H9 (cell line): ENCODE data around the gene SRGAP2C. TPM values are rescaled to one million over a fixed set of nuclear protein-coding genes. Genes with fewer than 3 reads are reported as not detected.
"Not testable (repeated sequence)": the region's sequence is repeated elsewhere in the genome, so short reads cannot be mapped to it uniquely, and the experiment has no call there.

ENCODE experiments used
- DNase-seq: peaks from one replicate; pipeline ENCODE4 v3.0.0-alpha.2; 2017
- H2AFZ ChIP-seq: one replicate; pipeline ENCODE4 v1.6.1; 2013; ENCODE audit warnings: mild to moderate bottlenecking, low read length, control low read depth, moderate library complexity
- H2AK5ac ChIP-seq: 2 replicates; pipeline ENCODE4 v1.6.1; 2013; ENCODE audit warnings: low read length, control low read depth, mixed read lengths; ENCODE audit not compliant: insufficient read length
- H2BK120ac ChIP-seq: one replicate; pipeline ENCODE4 v1.6.1; 2013; ENCODE audit warnings: low read depth, mild to moderate bottlenecking, low read length, control low read depth, inconsistent platforms; ENCODE audit not compliant: poor library complexity, severe bottlenecking
- H2BK12ac ChIP-seq: 2 replicates; pipeline ENCODE4 v1.6.1; 2013; ENCODE audit warnings: low read length, control low read depth, mixed read lengths, low read depth; ENCODE audit not compliant: insufficient read length
- H2BK15ac ChIP-seq: 2 replicates; pipeline ENCODE4 v1.6.1; 2013; ENCODE audit warnings: low read depth, low read length, control low read depth
- H2BK20ac ChIP-seq: one replicate; pipeline ENCODE4 v1.6.1; 2013; ENCODE audit warnings: low read depth, mild to moderate bottlenecking, low read length, control low read depth, inconsistent platforms; ENCODE audit not compliant: poor library complexity, severe bottlenecking
- H2BK5ac ChIP-seq: 2 replicates; pipeline ENCODE4 v1.6.1; 2013; ENCODE audit warnings: low read length, control low read depth, mixed read lengths; ENCODE audit not compliant: insufficient read length
- H3K14ac ChIP-seq: 2 replicates; pipeline ENCODE4 v1.6.1; 2013; ENCODE audit warnings: low read length, control low read depth; ENCODE audit not compliant: insufficient read depth
- H3K18ac ChIP-seq: 2 replicates; pipeline ENCODE4 v1.6.1; 2013; ENCODE audit warnings: low read depth, mild to moderate bottlenecking, mixed read lengths, low read length, control low read depth; ENCODE audit not compliant: insufficient read length
- H3K23ac ChIP-seq: 2 replicates; pipeline ENCODE4 v1.6.1; 2013; ENCODE audit warnings: low read length, control low read depth, mixed read lengths, low read depth; ENCODE audit not compliant: insufficient read length
- H3K23me2 ChIP-seq: 2 replicates; pipeline ENCODE4 v1.6.1; 2013; ENCODE audit warnings: low read depth, mild to moderate bottlenecking, mixed read lengths, low read length, control low read depth; ENCODE audit not compliant: insufficient read length, poor library complexity, severe bottlenecking
- H3K27ac ChIP-seq: 2 replicates; pipeline ENCODE4 v1.5.1; 2013; ENCODE audit warnings: low read length, control low read depth, mixed read lengths, low read depth; ENCODE audit not compliant: insufficient read length
- H3K27me3 ChIP-seq: 2 replicates; pipeline ENCODE4 v1.6.1; 2013; ENCODE audit warnings: low read length, control low read depth, inconsistent platforms; ENCODE audit not compliant: insufficient read depth
- H3K4ac ChIP-seq: 2 replicates; pipeline ENCODE4 v1.6.1; 2013; ENCODE audit warnings: low read depth, mild to moderate bottlenecking, control low read depth, inconsistent platforms, low read length, moderate library complexity
- H3K4me1 ChIP-seq: 2 replicates; pipeline ENCODE4 v1.6.1; 2013; ENCODE audit warnings: low read length, control low read depth, inconsistent platforms; ENCODE audit not compliant: insufficient read depth
- H3K4me2 ChIP-seq: 2 replicates; pipeline ENCODE4 v1.6.1; 2013; ENCODE audit warnings: low read length, control low read depth, mixed read lengths; ENCODE audit not compliant: insufficient read length, insufficient read depth
- H3K56ac ChIP-seq: 2 replicates; pipeline ENCODE4 v1.6.1; 2013; ENCODE audit warnings: low read depth, mild to moderate bottlenecking, mixed read lengths, low read length, control low read depth; ENCODE audit not compliant: insufficient read length
- H3K79me1 ChIP-seq: 2 replicates; pipeline ENCODE4 v1.6.1; 2013; ENCODE audit warnings: low read depth, mild to moderate bottlenecking, moderate library complexity, low read length, control low read depth, inconsistent platforms; ENCODE audit not compliant: insufficient read depth, poor library complexity, severe bottlenecking
- H3K79me2 ChIP-seq: 2 replicates; pipeline ENCODE4 v1.6.1; 2013; ENCODE audit warnings: low read length, control low read depth, inconsistent platforms; ENCODE audit not compliant: insufficient read depth
- H3K9ac ChIP-seq: 2 replicates; pipeline ENCODE4 v1.6.1; 2013; ENCODE audit warnings: low read length, control low read depth, mixed read lengths; ENCODE audit not compliant: insufficient read length; ENCODE audit errors: extremely low read depth
- H3K9me3 ChIP-seq: one replicate; pipeline ENCODE4 v1.6.1; 2013; ENCODE audit warnings: low read depth, low read length, inconsistent platforms; ENCODE audit not compliant: control insufficient read depth
- H3T11ph ChIP-seq: one replicate; pipeline ENCODE4 v1.6.1; 2013; ENCODE audit warnings: mild to moderate bottlenecking, low read length, control low read depth, inconsistent platforms
- H4K20me1 ChIP-seq: one replicate; pipeline ENCODE4 v1.6.1; 2013; ENCODE audit not compliant: control insufficient read depth, insufficient read length, insufficient read depth
- H4K5ac ChIP-seq: 2 replicates; pipeline ENCODE4 v1.6.1; 2013; ENCODE audit warnings: low read depth, mild to moderate bottlenecking, mixed read lengths, low read length, control low read depth; ENCODE audit not compliant: insufficient read length
- H4K8ac ChIP-seq: replicated peaks from 2 replicates; pipeline ENCODE4 v1.6.1; 2013; ENCODE audit warnings: low read length, control low read depth, mixed read lengths, low read depth; ENCODE audit not compliant: insufficient read length
- H4K91ac ChIP-seq: 2 replicates; pipeline ENCODE4 v1.6.1; 2013; ENCODE audit warnings: low read depth, mild to moderate bottlenecking, moderate library complexity, mixed read lengths, low read length, control low read depth; ENCODE audit not compliant: insufficient read length
- H3K27ac Mint-ChIP-seq, 3 experiments: 2 replicates in 2 of 3; 3 replicates in 1 of 3; pipeline ENCODE4 v1.8.0; 2020 to 2021; ENCODE audit warnings: mixed read lengths in 3 of 3, mild to moderate bottlenecking in 1 of 3, moderate library complexity in 1 of 3
- H3K27me3 Mint-ChIP-seq: 2 replicates; pipeline ENCODE4 v1.8.0; 2021; ENCODE audit warnings: low read depth, mild to moderate bottlenecking, moderate library complexity, mixed read lengths
- H3K36me3 Mint-ChIP-seq, 3 experiments: 2 replicates in 2 of 3; 3 replicates in 1 of 3; pipeline ENCODE4 v1.8.0; 2020 to 2021; ENCODE audit warnings: low read depth in 3 of 3, mixed read lengths in 3 of 3; ENCODE audit not compliant: insufficient read depth in 1 of 3
- H3K4me1 Mint-ChIP-seq, 2 experiments: 2 replicates each; pipeline ENCODE4 v1.8.0; 2020; ENCODE audit warnings: mixed read lengths in 2 of 2
- H3K4me3 Mint-ChIP-seq, 2 experiments: 2 replicates in 1 of 2; 3 replicates in 1 of 2; pipeline ENCODE4 v1.8.0; 2020 to 2021; ENCODE audit warnings: mild to moderate bottlenecking in 2 of 2, mixed read lengths in 2 of 2, moderate library complexity in 1 of 2
- H3K9me3 Mint-ChIP-seq, 2 experiments: 2 replicates in 1 of 2; 3 replicates in 1 of 2; pipeline ENCODE4 v1.8.0; 2020; ENCODE audit warnings: mild to moderate bottlenecking in 2 of 2, mixed read lengths in 2 of 2, moderate library complexity in 1 of 2
- WGBS: extraction: QIAGEN DNeasy Blood & Tissue Kit; methylation state at CpG from one replicate; pipeline ENCODE4 v1.1.7; 2013; ENCODE audit warnings: missing lambda C conversion rate, low lambda C conversion rate, mixed read lengths; ENCODE audit not compliant: insufficient read length; ENCODE audit errors: extremely low coverage; 5-methylcytosine and 5-hydroxymethylcytosine counted together
- total RNA-seq: library from RNA; stranded (reverse); gene quantifications from 2 replicates; pipeline ENCODE4 v1.2.1, GENCODE V29; 2021

Gene SRGAP2C
- total RNA-seq, 1 experiment from 2014 or later = 16.5 TPM

DNA sequence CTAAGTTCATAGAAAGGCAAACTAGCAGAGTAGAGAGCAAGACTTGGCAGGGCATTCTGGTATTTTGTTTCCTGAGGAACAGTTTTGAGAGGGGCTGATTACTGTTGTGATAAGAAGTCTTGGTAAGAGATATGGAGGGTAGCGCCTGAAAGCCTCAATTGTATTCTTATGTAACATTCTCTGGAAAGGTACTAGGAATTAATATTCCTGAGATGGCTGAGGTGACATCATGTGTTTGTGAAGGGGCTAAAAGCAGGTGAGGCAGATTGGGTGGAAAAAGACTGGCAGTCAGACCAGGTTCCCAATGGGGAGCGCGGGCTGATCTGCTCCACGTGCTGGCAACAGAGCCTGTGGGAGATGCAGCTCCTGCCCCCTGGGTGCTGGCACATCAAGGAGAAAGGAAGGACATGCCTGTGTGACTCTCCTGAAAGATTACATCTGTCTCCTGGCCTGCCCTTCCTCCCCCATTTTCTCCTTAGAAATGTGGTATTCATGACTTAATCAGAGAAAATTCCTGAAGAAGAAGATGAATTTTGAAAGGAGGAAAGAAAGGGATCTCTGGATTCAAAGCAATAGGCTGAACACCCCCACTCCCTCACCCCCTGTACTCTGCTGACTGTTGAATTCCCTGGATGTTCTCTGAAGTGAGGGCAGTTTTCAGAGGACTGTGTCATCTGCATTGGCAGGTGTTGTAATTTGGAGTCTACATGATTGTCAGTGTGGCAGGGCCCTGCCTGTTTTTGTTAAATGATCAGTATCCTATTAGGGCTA lies 94.2 kb downstream of the SRGAP2C start:
- not testable (repeated sequence) for H4K5ac ChIP-seq, DNase-seq, H3K79me1 ChIP-seq, H3K23ac ChIP-seq, H2BK15ac ChIP-seq, H3K18ac ChIP-seq, H3K23me2 ChIP-seq, H3K9ac ChIP-seq, H2AK5ac ChIP-seq, H2BK20ac ChIP-seq, H2BK120ac ChIP-seq, H3K4me1 ChIP-seq, H2BK5ac ChIP-seq, H4K91ac ChIP-seq, H3K56ac ChIP-seq, H3K4me3 Mint-ChIP-seq, H3K36me3 Mint-ChIP-seq, H3K4me2 ChIP-seq, H3K14ac ChIP-seq, H3T11ph ChIP-seq, H3K27me3 Mint-ChIP-seq, H3K4ac ChIP-seq, H3K79me2 ChIP-seq, H2BK12ac ChIP-seq, H3K27ac ChIP-seq, H4K8ac ChIP-seq, H2AFZ ChIP-seq, H3K27ac Mint-ChIP-seq, H3K9me3 ChIP-seq, H4K20me1 ChIP-seq, H3K27me3 ChIP-seq, H3K9me3 Mint-ChIP-seq, H3K4me1 Mint-ChIP-seq
- WGBS = no CpG with 5 or more reads among the region's 4 CpGs

DNA sequence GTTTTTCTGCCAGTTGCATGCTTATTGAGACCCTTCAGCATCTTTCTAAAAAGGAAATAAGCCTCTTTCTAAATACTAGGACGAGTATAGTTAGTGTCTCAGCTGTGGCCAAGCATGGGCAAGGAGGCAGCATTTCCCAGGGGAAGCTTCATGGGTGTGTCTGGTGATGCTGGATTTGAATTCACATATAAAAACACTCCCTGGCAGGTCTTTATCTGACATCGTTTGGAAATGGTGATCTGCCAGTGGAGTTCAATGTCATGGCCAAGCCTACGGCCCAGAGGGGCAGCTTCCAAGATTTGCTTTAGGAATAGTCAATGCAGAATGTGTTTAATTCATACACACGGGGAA lies 94.7 kb downstream of the SRGAP2C start:
- not testable (repeated sequence) for DNase-seq, H3K18ac ChIP-seq, H4K8ac ChIP-seq, H3K79me1 ChIP-seq, H3K27ac ChIP-seq, H3K9ac ChIP-seq, H3K36me3 Mint-ChIP-seq, H2BK20ac ChIP-seq, H3K4ac ChIP-seq, H4K5ac ChIP-seq, H3K27ac Mint-ChIP-seq, H4K91ac ChIP-seq, H3K14ac ChIP-seq, H2AFZ ChIP-seq, H3K23ac ChIP-seq, H4K20me1 ChIP-seq, H3K56ac ChIP-seq, H3T11ph ChIP-seq, H2BK5ac ChIP-seq, H3K4me2 ChIP-seq, H3K4me1 Mint-ChIP-seq, H3K23me2 ChIP-seq, H3K9me3 Mint-ChIP-seq, H2BK12ac ChIP-seq, H2BK15ac ChIP-seq, H2BK120ac ChIP-seq, H3K9me3 ChIP-seq, H3K79me2 ChIP-seq, H3K27me3 Mint-ChIP-seq, H3K27me3 ChIP-seq, H3K4me1 ChIP-seq, H3K4me3 Mint-ChIP-seq, H2AK5ac ChIP-seq
- WGBS = no CpG with 5 or more reads among the region's 4 CpGs
